ENCODE results near the gene PROZ. TPM values are rescaled to one million over a fixed set of nuclear protein-coding genes. Genes with fewer than 3 reads are reported as not detected.
A peak's percentile ranks its signal among the peaks of the same experiment; 100 is the strongest.

Gene PROZ
- total and polyA plus RNA-seq, 2 of the 13 experiments (the other 11 are each of a cell fraction or from before 2014, with no cell fraction given) = 5.6 to 22.5 TPM

DNA sequence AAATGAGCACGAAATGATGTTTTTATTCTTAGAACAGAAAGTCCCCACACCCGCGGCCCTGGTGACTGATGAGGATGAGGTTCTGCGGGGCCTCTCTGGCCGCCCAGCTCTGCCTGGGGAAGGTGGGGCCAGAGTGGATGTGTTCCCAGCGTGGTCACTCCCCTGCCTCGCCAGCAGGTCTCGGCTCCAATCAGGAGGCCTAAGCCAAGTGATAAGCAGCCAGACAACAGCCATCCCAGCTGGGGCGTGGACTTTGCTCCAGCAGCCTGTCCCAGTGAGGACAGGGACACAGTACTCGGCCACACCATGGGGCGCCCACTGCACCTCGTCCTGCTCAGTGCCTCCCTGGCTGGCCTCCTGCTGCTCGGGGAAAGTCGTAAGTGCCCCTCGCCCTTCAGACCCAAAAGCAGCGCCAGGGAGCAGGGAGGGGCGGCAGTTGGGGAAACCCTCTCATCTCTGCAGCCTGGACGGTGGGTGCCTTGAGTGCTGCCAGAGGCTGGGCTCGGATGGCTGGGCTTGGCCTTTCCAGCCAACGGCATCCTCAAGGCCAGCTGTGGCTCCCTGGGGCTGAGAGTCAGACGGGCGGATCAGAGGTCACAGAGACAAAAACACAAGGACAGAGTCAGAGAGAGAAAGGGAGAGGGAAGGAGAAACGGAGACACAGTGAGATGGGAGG, 35.8 kb upstream of the PROZ start, which contains the start of gene F10 (continued):
- TF ChIP-seq ZFY (CRISPR knock-in tag; IDR thresholded peaks at IDR 0.05) (peak; percentile 91), ZNF577 (CRISPR knock-in tag; IDR thresholded peaks at IDR 0.05; ENCODE audit: borderline replicate concordance, low read depth) (no peak), DMAP1 (CRISPR knock-in tag; IDR thresholded peaks at IDR 0.05) (peak; percentile 94), ZNF446 (CRISPR knock-in tag; IDR thresholded peaks at IDR 0.05) (no peak), CREB1 (IDR thresholded peaks at IDR 0.05) (no peak), CREB1 (CRISPR knock-in tag; IDR thresholded peaks at IDR 0.05) (no peak), MZF1 (CRISPR knock-in tag; IDR thresholded peaks at IDR 0.05; ENCODE audit: borderline replicate concordance) (peak; percentile 75; the same call in 1 of the 2 replicates), SMAD9 (CRISPR knock-in tag; IDR thresholded peaks at IDR 0.05) (0 out of 2 replicates have a peak, but pooled peaks have one; percentile 51), ZNF75D (CRISPR knock-in tag; IDR thresholded peaks at IDR 0.05; ENCODE audit: borderline replicate concordance) (no peak), ZNF143 (CRISPR knock-in tag; IDR thresholded peaks at IDR 0.05) (peak; percentile 48; the same call in 1 of the 2 replicates), SRSF1 (optimal IDR thresholded peaks at IDR 0.05; ENCODE audit: low read depth, low read length) (peak; percentile 87), HCFC1 (IDR thresholded peaks at IDR 0.05; ENCODE audit: low read depth, low read length) (no peak), HOXA7 (CRISPR knock-in tag; IDR thresholded peaks at IDR 0.05) (no peak), SKI (IDR thresholded peaks at IDR 0.05; ENCODE audit: partially characterized antibody) (peak; percentile 92), EEA1 (CRISPR knock-in tag; IDR thresholded peaks at IDR 0.05; ENCODE audit: borderline replicate concordance) (no peak), MIXL1 (CRISPR knock-in tag; IDR thresholded peaks at IDR 0.05) (0 out of 2 replicates have a peak, but pooled peaks have one; percentile 22), ZNF441 (CRISPR knock-in tag; IDR thresholded peaks at IDR 0.05; ENCODE audit: borderline replicate concordance) (peak; percentile 73; the same call in 1 of the 2 replicates), MIER2 (CRISPR knock-in tag; IDR thresholded peaks at IDR 0.05) (no peak), ZNF850 (CRISPR knock-in tag; conservative IDR thresholded peaks at IDR 0.05) (no peak), TBX3 (IDR thresholded peaks at IDR 0.05; ENCODE audit: borderline replicate concordance) (no peak), REPIN1 (CRISPR knock-in tag; IDR thresholded peaks at IDR 0.05; ENCODE audit: borderline replicate concordance, low read depth) (peak; percentile 95), ZNF350 (CRISPR knock-in tag; IDR thresholded peaks at IDR 0.05; ENCODE audit: borderline replicate concordance, low read depth) (peak; percentile 97), BORCS8-MEF2B (CRISPR knock-in tag; IDR thresholded peaks at IDR 0.05) (peak; percentile 98; the same call in 1 of the 2 replicates), HNF4G (IDR thresholded peaks at IDR 0.05; ENCODE audit: borderline replicate concordance, low read depth, low read length) (peak; percentile 95), HNF4G (CRISPR knock-in tag; IDR thresholded peaks at IDR 0.05; ENCODE audit: borderline replicate concordance, low read depth) (peak; percentile 97), ARHGAP35 (CRISPR knock-in tag; IDR thresholded peaks at IDR 0.05; ENCODE audit: borderline replicate concordance) (peak; percentile 94; the same call in 1 of the 2 replicates)
- TF ChIP-seq, protein P1, sequence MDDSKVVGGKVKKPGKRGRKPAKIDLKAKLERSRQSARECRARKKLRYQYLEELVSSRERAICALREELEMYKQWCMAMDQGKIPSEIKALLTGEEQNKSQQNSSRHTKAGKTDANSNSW (CRISPR knock-in tag; IDR thresholded peaks at IDR 0.05; ENCODE audit: borderline replicate concordance) = no peak
- TF ChIP-seq, protein P2, sequence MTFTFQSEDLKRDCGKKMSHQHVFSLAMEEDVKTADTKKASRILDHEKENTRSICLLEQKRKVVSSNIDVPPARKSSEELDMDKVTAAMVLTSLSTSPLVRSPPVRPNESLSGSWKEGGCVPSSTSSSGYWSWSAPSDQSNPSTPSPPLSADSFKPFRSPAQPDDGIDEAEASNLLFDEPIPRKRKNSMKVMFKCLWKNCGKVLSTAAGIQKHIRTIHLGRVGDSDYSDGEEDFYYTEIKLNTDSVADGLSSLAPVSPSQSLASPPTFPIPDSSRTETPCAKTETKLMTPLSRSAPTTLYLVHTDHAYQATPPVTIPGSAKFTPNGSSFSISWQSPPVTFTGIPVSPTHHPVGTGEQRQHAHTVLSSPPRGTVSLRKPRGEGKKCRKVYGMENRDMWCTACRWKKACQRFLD (CRISPR knock-in tag; IDR thresholded peaks at IDR 0.05; ENCODE audit: borderline replicate concordance) = 0 out of 2 replicates have a peak, but pooled peaks have one; percentile 83
- TF ChIP-seq, protein P3, sequence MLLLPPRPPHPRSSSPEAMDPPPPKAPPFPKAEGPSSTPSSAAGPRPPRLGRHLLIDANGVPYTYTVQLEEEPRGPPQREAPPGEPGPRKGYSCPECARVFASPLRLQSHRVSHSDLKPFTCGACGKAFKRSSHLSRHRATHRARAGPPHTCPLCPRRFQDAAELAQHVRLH (CRISPR knock-in tag; IDR thresholded peaks at IDR 0.05; ENCODE audit: borderline replicate concordance, low read depth) = peak; percentile 83; the same call in 1 of the 2 replicates
- TF ChIP-seq, protein P4, sequence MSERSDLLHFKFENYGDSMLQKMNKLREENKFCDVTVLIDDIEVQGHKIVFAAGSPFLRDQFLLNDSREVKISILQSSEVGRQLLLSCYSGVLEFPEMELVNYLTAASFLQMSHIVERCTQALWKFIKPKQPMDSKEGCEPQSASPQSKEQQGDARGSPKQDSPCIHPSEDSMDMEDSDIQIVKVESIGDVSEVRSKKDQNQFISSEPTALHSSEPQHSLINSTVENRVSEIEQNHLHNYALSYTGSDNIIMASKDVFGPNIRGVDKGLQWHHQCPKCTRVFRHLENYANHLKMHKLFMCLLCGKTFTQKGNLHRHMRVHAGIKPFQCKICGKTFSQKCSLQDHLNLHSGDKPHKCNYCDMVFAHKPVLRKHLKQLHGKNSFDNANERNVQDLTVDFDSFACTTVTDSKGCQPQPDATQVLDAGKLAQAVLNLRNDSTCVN (CRISPR knock-in tag; IDR thresholded peaks at IDR 0.05; ENCODE audit: borderline replicate concordance) = peak; percentile 74

Measured in HepG2 (cell line).